Muscle of arm (tissue), 12 donors: ENCODE results near the gene PRKCB. TPM values are rescaled to one million over a fixed set of nuclear protein-coding genes. Genes with fewer than 3 reads are reported as not detected.

Source experiments
- DNase-seq: peaks from one replicate; pipeline ENCODE4 v3.0.0-alpha.2; 2013
- polyA plus RNA-seq, 12 donors: library from polyadenylated mRNA; unstranded; fragments of 120-200 nt; gene quantifications; one replicate each; pipeline ENCODE4 v1.2.1, GENCODE V29; 2013; ENCODE audit not compliant: insufficient read length in 12 of 12

The PRKCB gene
- polyA plus RNA-seq, 12 donors: 0.75 to 6.3 (median 1.8) TPM; not detected in 1

- DNase-seq: no peak
Measured at GRCh38 chr16:23934610-23935236, 98.9 kb downstream of the PRKCB start.

- DNase-seq: no peak
Measured at GRCh38 chr16:23940111-23940510, 104.3 kb downstream of the PRKCB start.

- DNase-seq: no peak
Measured at GRCh38 chr16:23941025-23941424, 105.2 kb downstream of the PRKCB start.

GRCh38 chr16:23941963-23942564 lies 106.3 kb downstream of the PRKCB start:
- no peak for DNase-seq

GRCh38 chr16:23943604-23944003 lies 107.8 kb downstream of the PRKCB start:
- no peak for DNase-seq

- no peak for DNase-seq
Measured at GRCh38 chr16:23944381-23944780, 108.6 kb downstream of the PRKCB start.

DNA sequence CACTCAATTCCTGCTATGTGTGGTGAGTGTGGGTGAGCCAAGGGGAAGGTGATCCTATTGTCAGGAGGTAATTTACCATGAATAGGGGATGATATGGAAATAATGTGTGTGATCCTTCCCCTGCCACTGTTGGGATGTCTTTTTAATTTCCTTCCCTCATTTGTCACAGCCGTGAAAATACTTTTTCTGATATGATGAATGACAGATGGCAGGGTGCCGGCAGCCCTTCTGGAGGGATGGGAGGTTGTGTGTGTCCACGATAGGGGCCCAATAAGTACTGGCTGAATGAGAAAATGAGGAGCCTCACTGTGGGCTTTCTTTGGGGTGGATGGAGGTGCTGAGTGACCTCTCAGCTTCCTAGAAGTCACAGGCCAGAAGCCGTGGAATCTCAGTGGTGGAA lies 109.5 kb downstream of the PRKCB start:
- no peak for DNase-seq

- DNase-seq: no peak
Measured at GRCh38 chr16:23947838-23948237, 112.1 kb downstream of the PRKCB start.

- DNase-seq: no peak
Measured at GRCh38 chr16:23948949-23949411, 113.2 kb downstream of the PRKCB start.

- DNase-seq: no peak
Measured at GRCh38 chr16:23949630-23950290, 114.0 kb downstream of the PRKCB start.

- DNase-seq: no peak
Measured at GRCh38 chr16:23950291-23950894, 114.6 kb downstream of the PRKCB start.

GRCh38 chr16:23950898-23951297 lies 115.1 kb downstream of the PRKCB start:
- DNase-seq: no peak

- DNase-seq: no peak
Measured at GRCh38 chr16:23952128-23952970, 116.6 kb downstream of the PRKCB start.

DNA sequence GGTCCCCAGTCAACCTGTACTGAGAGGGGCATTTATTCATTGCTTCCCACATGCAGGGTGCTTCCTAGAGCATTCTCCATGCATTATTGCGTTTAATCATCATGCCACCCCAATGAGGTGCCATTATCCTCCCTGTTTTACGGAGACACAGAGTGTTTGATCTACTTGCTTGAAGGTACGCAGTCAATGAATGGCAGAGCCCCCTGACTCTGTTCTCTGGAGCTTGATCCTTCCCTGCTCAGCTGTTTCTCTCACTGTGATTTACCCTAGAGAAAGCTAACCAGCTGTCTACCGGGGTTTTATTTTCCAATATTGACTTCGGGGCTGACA lies 117.2 kb downstream of the PRKCB start:
- no peak for DNase-seq

GRCh38 chr16:23953476-23953875 lies 117.7 kb downstream of the PRKCB start:
- DNase-seq: no peak

- no peak for DNase-seq
Measured at GRCh38 chr16:23955088-23955487, 119.3 kb downstream of the PRKCB start.

- no peak for DNase-seq
Measured at GRCh38 chr16:23957287-23957686, 121.5 kb downstream of the PRKCB start.

DNA sequence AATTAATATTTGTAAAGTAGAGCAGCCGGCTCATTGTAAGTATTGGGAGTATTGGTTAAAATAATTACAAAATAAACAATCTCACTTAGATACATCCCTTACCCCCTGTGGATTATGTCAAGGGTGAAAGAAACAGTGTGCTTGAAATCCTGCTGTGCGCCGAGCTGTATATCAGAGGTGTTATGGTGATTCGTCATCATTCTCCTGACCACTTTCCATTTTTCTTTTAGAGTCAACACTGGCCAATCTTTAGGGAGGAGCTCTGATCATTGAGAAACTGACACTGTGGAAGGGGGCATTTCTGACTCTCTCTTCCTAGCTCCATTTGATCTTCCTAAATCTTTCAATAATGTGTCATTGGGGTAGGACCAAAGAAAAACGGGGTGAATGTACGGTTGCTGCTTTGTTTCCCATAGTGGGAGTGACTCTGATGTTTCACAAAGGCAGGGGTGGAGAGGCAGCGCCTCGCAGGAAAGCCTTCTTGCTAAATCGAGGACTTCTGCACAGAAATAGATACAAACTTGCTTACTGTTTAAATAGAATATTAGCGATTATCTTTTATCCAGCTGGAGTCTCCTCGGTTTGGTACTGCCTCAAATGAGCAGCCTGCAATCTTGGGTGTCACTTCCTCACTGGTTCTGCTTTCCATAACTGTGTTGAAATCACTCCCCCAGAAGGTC lies 123.4 kb downstream of the PRKCB start:
- DNase-seq: no peak

DNA sequence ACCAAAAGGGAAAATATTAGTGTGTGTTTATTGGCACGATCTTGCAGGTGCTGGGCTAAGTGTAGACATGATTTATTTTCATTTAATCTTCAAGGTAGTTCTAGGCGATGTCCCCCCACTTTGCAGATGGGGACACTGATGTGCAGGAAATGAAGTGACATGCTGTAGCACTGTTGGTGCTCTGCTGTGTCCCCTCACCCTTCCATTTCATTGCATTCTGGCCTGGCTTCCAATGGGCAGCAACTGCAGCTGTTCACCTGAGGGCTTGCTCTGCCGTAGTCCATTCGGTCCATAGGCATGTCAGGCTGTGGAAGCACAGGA lies 123.9 kb downstream of the PRKCB start:
- DNase-seq: no peak

GRCh38 chr16:23960081-23960885 lies 124.5 kb downstream of the PRKCB start:
- DNase-seq: no peak

- DNase-seq: no peak
Measured at GRCh38 chr16:23962001-23962400, 126.2 kb downstream of the PRKCB start.
